ENCODE measurements around the gene S100A2.

- TF ChIP-seq EZH2phosphoT487 (IDR thresholded peaks at IDR 0.05; ENCODE audit: low read length), result no peak
- TF ChIP-seq, protein P1, sequence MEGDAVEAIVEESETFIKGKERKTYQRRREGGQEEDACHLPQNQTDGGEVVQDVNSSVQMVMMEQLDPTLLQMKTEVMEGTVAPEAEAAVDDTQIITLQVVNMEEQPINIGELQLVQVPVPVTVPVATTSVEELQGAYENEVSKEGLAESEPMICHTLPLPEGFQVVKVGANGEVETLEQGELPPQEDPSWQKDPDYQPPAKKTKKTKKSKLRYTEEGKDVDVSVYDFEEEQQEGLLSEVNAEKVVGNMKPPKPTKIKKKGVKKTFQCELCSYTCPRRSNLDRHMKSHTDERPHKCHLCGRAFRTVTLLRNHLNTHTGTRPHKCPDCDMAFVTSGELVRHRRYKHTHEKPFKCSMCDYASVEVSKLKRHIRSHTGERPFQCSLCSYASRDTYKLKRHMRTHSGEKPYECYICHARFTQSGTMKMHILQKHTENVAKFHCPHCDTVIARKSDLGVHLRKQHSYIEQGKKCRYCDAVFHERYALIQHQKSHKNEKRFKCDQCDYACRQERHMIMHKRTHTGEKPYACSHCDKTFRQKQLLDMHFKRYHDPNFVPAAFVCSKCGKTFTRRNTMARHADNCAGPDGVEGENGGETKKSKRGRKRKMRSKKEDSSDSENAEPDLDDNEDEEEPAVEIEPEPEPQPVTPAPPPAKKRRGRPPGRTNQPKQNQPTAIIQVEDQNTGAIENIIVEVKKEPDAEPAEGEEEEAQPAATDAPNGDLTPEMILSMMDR (IDR thresholded peaks at IDR 0.05; ENCODE audit: low read length), result no peak
Observed at GRCh38 chr1:153542956-153543711, 22.5 kb downstream of the S100A2 start.

Data from MM.1S (cell line).